ENCODE measurements around the gene SHROOM3. TPM values are rescaled to one million over a fixed set of nuclear protein-coding genes. Genes with fewer than 3 reads are reported as not detected.

SHROOM3 gene
- total and polyA plus RNA-seq, 2 donors from 2014 or later, result 5.5 to 67.3 TPM

DNA sequence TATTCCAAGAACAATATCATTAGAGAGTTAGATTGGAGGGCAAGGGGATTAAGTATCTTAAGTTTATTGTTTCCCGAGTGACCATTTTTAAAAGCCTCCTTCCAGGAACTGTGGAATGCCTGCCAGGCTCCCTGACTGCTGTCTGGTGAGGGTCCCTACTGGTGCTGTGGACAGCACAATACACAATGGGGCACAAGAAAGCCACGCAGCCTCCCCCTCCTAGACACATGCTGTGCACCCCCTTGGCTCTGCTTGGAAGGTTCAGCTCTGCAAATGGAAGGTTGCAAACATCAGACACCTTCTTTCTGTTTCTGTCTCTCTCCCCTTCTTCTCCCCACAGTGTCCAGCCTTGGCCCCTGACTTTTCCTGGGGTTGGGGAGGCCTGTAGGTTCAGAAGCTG, 153.2 kb downstream of the SHROOM3 start:
- Histone ChIP-seq H3K27me3 (ENCODE audit: control insufficient read depth, insufficient read depth, low read length) (no peaks in the 10 kb centered on the region), H3K4me3 (ENCODE audit: low read length in 3 of 3) (peak overlapping the region in 1 of 3 donors; percentile 15), H3K36me3 (ENCODE audit: control insufficient read depth in 2 of 3, insufficient read depth in 3 of 3, low read length in 3 of 3) (no peaks in the 10 kb centered on the region), H3K4me1 (ENCODE audit: control insufficient read depth in 2 of 3, insufficient read depth in 2 of 3, low read depth in 1 of 3, low read length in 3 of 3) (peaks cover 5 to 20% (median 13%) of the 10 kb centered on the region in 3 donors), H3K9ac (ENCODE audit: low read length in 3 of 3) (peak overlapping the region in 1 of 3 donors; percentile 41), H3K9me3 (ENCODE audit: control insufficient read depth in 2 of 3, insufficient read depth in 1 of 3, low read length in 3 of 3) (no peaks in the 10 kb centered on the region), H3K27ac (ENCODE audit: low read depth in 2 of 2, low read length in 2 of 2) (peak overlapping the region; percentile 2 to 71)
- FAIRE-seq (no peak), DNase-seq (peak in 1 of 5 donors; percentile 60)
- TF ChIP-seq, protein P1, sequence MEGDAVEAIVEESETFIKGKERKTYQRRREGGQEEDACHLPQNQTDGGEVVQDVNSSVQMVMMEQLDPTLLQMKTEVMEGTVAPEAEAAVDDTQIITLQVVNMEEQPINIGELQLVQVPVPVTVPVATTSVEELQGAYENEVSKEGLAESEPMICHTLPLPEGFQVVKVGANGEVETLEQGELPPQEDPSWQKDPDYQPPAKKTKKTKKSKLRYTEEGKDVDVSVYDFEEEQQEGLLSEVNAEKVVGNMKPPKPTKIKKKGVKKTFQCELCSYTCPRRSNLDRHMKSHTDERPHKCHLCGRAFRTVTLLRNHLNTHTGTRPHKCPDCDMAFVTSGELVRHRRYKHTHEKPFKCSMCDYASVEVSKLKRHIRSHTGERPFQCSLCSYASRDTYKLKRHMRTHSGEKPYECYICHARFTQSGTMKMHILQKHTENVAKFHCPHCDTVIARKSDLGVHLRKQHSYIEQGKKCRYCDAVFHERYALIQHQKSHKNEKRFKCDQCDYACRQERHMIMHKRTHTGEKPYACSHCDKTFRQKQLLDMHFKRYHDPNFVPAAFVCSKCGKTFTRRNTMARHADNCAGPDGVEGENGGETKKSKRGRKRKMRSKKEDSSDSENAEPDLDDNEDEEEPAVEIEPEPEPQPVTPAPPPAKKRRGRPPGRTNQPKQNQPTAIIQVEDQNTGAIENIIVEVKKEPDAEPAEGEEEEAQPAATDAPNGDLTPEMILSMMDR (IDR thresholded peaks at IDR 0.05; ENCODE audit: borderline replicate concordance, extremely low read depth, insufficient read depth), result no peak
- intact Hi-C loops (cut with DNase I), result no loop called here

DNA sequence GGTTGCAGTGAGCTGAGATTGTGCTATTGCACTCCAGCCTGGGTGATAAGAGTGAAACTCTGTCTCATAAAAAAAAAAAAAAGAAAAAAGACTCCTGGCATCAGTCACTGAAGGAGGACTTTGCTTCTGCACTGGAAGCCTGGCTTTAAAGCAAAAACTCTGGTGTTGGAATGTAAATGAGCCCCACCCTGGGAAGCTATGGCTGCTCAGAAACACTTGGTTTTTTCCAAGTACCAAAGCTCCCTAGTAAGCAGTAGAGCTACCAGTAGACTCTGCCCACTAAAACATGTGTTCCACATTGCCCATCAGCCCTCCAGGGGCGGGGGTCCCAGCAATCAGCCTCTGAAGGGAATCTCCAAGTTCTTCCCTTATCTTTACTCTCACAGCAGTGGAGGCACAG, 154.4 kb downstream of the SHROOM3 start:
- Histone ChIP-seq H3K9me3 (ENCODE audit: control insufficient read depth in 2 of 3, insufficient read depth in 1 of 3, low read length in 3 of 3) (no peaks in the 10 kb centered on the region), H3K36me3 (ENCODE audit: control insufficient read depth in 2 of 3, insufficient read depth in 3 of 3, low read length in 3 of 3) (no peaks in the 10 kb centered on the region), H3K4me3 (ENCODE audit: low read length in 3 of 3) (peak overlapping the region in 1 of 3 donors; percentile 29), H3K4me1 (ENCODE audit: control insufficient read depth in 2 of 3, insufficient read depth in 2 of 3, low read depth in 1 of 3, low read length in 3 of 3) (peaks cover 5 to 20% (median 13%) of the 10 kb centered on the region in 3 donors), H3K9ac (ENCODE audit: low read length in 3 of 3) (peak overlapping the region in 1 of 3 donors; percentile 59), H3K27me3 (ENCODE audit: control insufficient read depth, insufficient read depth, low read length) (no peaks in the 10 kb centered on the region), H3K27ac (ENCODE audit: low read depth in 2 of 2, low read length in 2 of 2) (peak overlapping the region; percentile 81 to 90)
- FAIRE-seq, result no peak
- TF ChIP-seq, protein P1 (IDR thresholded peaks at IDR 0.05; ENCODE audit: borderline replicate concordance, extremely low read depth, insufficient read depth), result no peak
- DNase-seq, result peak in 2 of 5 donors; percentile 58 to 73
- intact Hi-C loops (cut with DNase I), result no loop called here

DNA sequence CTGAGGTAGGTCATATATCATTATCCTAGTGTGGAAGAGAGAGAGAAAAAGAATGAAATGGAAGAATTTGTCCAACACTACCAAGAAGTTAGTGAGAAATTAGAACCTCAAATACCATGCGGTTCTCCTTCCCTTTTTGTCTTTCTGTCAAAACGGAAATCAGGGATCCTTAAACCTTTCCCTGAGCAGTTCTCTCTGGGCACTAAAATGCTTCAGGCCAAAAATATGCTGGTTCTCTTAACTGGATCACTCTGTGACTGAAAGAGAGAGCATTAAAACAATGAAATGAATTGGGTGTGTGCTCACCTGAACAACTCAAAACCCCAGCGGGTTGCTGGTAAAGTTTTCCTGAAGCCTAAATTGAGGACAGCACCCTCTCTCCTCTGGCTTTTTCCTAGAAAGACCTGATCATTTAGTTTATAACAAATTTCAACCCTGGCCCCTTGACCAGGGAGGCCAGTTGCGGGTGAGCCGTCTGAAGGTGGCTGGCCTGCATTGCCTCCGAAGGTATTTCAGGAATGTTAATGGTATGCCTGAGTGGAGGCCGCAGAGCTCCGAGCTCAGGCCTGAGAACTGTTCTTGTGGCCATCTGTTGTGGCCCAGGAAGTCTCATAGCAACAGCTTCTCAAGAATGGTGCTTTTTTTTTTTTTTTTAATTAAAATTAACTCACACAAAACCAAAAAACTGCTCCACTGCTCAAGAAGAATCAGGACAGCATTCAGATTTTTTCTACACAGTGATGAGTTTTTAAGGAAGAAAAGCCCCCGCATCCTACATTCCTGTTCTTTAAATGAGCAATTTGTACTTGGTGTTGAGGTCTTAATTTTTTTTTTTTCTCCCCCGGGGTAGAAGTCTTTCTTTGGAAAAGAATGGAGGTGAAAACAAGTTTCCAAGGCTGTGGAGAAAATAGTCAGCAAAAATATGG, 155.1 kb downstream of the SHROOM3 start:
- Histone ChIP-seq H3K4me3 (ENCODE audit: low read length in 3 of 3) (peak overlapping the region in 2 of 3 donors; percentile 3 to 29), H3K27ac (ENCODE audit: low read depth in 2 of 2, low read length in 2 of 2) (peak overlapping the region; percentile 81 to 90), H3K27me3 (ENCODE audit: control insufficient read depth, insufficient read depth, low read length) (no peaks in the 10 kb centered on the region), H3K4me1 (ENCODE audit: control insufficient read depth in 2 of 3, insufficient read depth in 2 of 3, low read depth in 1 of 3, low read length in 3 of 3) (peaks cover 5 to 20% (median 13%) of the 10 kb centered on the region in 3 donors), H3K36me3 (ENCODE audit: control insufficient read depth in 2 of 3, insufficient read depth in 3 of 3, low read length in 3 of 3) (no peaks in the 10 kb centered on the region), H3K9ac (ENCODE audit: low read length in 3 of 3) (peak overlapping the region in 1 of 3 donors; percentile 59), H3K9me3 (ENCODE audit: control insufficient read depth in 2 of 3, insufficient read depth in 1 of 3, low read length in 3 of 3) (no peaks in the 10 kb centered on the region)
- intact Hi-C loops (cut with DNase I), result no loop called here
- TF ChIP-seq, protein P1 (IDR thresholded peaks at IDR 0.05; ENCODE audit: borderline replicate concordance, extremely low read depth, insufficient read depth), result no peak
- FAIRE-seq (peak; percentile 65), DNase-seq (peak; percentile 84 to 97 (median 92))

All from kidney (tissue), 14 donors.